Neural progenitor cell (in vitro differentiated cells): ENCODE results near the gene EPPIN. TPM values are rescaled to one million over a fixed set of nuclear protein-coding genes. Genes with fewer than 3 reads are reported as not detected.

Experiments used
- DNase-seq: peaks from one replicate; pipeline ENCODE4 v3.0.0-alpha.2; 2016; ENCODE audit warnings: low spot score
- H2AFZ ChIP-seq: fragments of 200-600 bp; sonication (generic); replicated peaks from 2 replicates; pipeline ENCODE4 v1.6.1; 2016; ENCODE audit warnings: antibody characterized with exemption
- H3F3A ChIP-seq: fragments of 200-600 bp; sonication (generic); 2 replicates; pipeline ENCODE4 v1.6.1; 2016; ENCODE audit warnings: antibody characterized with exemption, low read depth
- H3K27ac ChIP-seq: fragments of 200-600 bp; sonication (generic); 2 replicates; pipeline ENCODE4 v1.5.1; 2016; ENCODE audit warnings: mild to moderate bottlenecking
- H3K27me3 ChIP-seq: fragments of 200-600 bp; sonication (generic); 2 replicates; pipeline ENCODE4 v1.6.1; 2016; ENCODE audit warnings: mild to moderate bottlenecking, moderate library complexity
- H3K36me3 ChIP-seq: fragments of 200-600 bp; sonication (generic); 2 replicates; pipeline ENCODE4 v1.5.1; 2016
- H3K4me1 ChIP-seq: fragments of 200-600 bp; sonication (generic); 2 replicates; pipeline ENCODE4 v1.6.1; 2016; ENCODE audit warnings: mixed run types
- H3K4me2 ChIP-seq: fragments of 200-600 bp; sonication (generic); 2 replicates; pipeline ENCODE4 v1.6.1; 2016
- H3K4me3 ChIP-seq: fragments of 200-600 bp; sonication (generic); 2 replicates; pipeline ENCODE4 v1.5.1; 2016
- H3K79me2 ChIP-seq: fragments of 200-600 bp; sonication (generic); 2 replicates; pipeline ENCODE4 v1.6.1; 2016; ENCODE audit warnings: low read depth
- H3K9ac ChIP-seq: fragments of 200-600 bp; sonication (generic); 2 replicates; pipeline ENCODE4 v1.6.1; 2016
- H3K9me3 ChIP-seq: fragments of 200-600 bp; sonication (generic); 2 replicates; pipeline ENCODE4 v1.5.1; 2016; ENCODE audit warnings: low read depth
- H4K20me1 ChIP-seq: fragments of 200-600 bp; sonication (generic); 2 replicates; pipeline ENCODE4 v1.6.1; 2016; ENCODE audit warnings: low read depth
- H3K27ac Mint-ChIP-seq: 3 replicates; pipeline ENCODE4 v1.8.0; 2021; ENCODE audit warnings: mixed read lengths
- H3K27me3 Mint-ChIP-seq: 2 replicates; pipeline ENCODE4 v1.8.0; 2022; ENCODE audit warnings: low read depth, mild to moderate bottlenecking, inconsistent platforms, moderate library complexity, mixed read lengths; ENCODE audit not compliant: insufficient read depth
- H3K36me3 Mint-ChIP-seq: 3 replicates; pipeline ENCODE4 v1.8.0; 2021; ENCODE audit warnings: mixed read lengths
- H3K4me1 Mint-ChIP-seq: 3 replicates; pipeline ENCODE4 v1.8.0; 2021; ENCODE audit warnings: mixed read lengths
- H3K4me3 Mint-ChIP-seq: 3 replicates; pipeline ENCODE4 v1.8.0; 2021; ENCODE audit warnings: mild to moderate bottlenecking, moderate library complexity, mixed read lengths
- H3K9me3 Mint-ChIP-seq: 3 replicates; pipeline ENCODE4 v1.8.0; 2020; ENCODE audit warnings: mixed read lengths
- EZH2 ChIP-seq: fragments of 200-600 bp; sonication (generic); IDR thresholded peaks from 2 replicates; pipeline ENCODE4 v1.6.1; 2017; ENCODE audit warnings: antibody characterized with exemption, mild to moderate bottlenecking, moderate library complexity
- EZH2phosphoT487 ChIP-seq: fragments of 200-600 bp; sonication (generic); IDR thresholded peaks from 2 replicates; pipeline ENCODE4 v1.6.1; 2017; ENCODE audit warnings: antibody characterized with exemption
- total RNA-seq: library from RNA; depleted of rRNA; stranded (reverse); fragments of >200 nt; gene quantifications from 2 replicates; pipeline ENCODE4 v1.2.3, GENCODE V29; 2015; ENCODE audit warnings: low replicate concordance
- TF ChIP-seq, protein P1 (sequence below): fragments of 200-600 bp; sonication (generic); IDR thresholded peaks from 2 replicates; pipeline ENCODE4 v1.5.1; 2017; ENCODE audit warnings: antibody characterized with exemption, mild to moderate bottlenecking

Gene EPPIN
- total RNA-seq, 1 donor from 2014 or later = not detected

GRCh38 chr20:45515147-45515913 lies 31.9 kb downstream of the EPPIN start, which contains the start of gene SPINT3:
SPINT3 (minus strand) TSS chr20:45515622; CDS start chr20:45515608, 14 bp downstream.
- no peaks in the 10 kb centered on the region for H3K4me1 Mint-ChIP-seq

GRCh38 chr20:45510242-45510862 lies 36.8 kb downstream of the EPPIN start:
- no peaks in the 10 kb centered on the region for H3K4me1 ChIP-seq
- no peaks in the 10 kb centered on the region for H3K79me2 ChIP-seq
- H4K20me1 ChIP-seq = no peaks in the 10 kb centered on the region
- DNase-seq = no peak
- H3K9ac ChIP-seq = no peak overlapping the region
- no peaks in the 10 kb centered on the region for H3F3A ChIP-seq
- no peak overlapping the region for H3K4me2 ChIP-seq
- H3K27ac Mint-ChIP-seq = no peak overlapping the region
- H3K4me3 ChIP-seq = no peak overlapping the region
- no peaks in the 10 kb centered on the region for H3K4me1 Mint-ChIP-seq
- H3K9me3 ChIP-seq = no peaks in the 10 kb centered on the region
- H3K36me3 ChIP-seq = no peaks in the 10 kb centered on the region
- H3K27ac ChIP-seq = no peak overlapping the region
- H3K27me3 ChIP-seq = no peaks in the 10 kb centered on the region
- H2AFZ ChIP-seq = no peak overlapping the region
- H3K36me3 Mint-ChIP-seq = no peaks in the 10 kb centered on the region
- H3K4me3 Mint-ChIP-seq = no peak overlapping the region
- TF ChIP-seq EZH2phosphoT487 = no peak
- TF ChIP-seq, protein P1, sequence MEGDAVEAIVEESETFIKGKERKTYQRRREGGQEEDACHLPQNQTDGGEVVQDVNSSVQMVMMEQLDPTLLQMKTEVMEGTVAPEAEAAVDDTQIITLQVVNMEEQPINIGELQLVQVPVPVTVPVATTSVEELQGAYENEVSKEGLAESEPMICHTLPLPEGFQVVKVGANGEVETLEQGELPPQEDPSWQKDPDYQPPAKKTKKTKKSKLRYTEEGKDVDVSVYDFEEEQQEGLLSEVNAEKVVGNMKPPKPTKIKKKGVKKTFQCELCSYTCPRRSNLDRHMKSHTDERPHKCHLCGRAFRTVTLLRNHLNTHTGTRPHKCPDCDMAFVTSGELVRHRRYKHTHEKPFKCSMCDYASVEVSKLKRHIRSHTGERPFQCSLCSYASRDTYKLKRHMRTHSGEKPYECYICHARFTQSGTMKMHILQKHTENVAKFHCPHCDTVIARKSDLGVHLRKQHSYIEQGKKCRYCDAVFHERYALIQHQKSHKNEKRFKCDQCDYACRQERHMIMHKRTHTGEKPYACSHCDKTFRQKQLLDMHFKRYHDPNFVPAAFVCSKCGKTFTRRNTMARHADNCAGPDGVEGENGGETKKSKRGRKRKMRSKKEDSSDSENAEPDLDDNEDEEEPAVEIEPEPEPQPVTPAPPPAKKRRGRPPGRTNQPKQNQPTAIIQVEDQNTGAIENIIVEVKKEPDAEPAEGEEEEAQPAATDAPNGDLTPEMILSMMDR = no peak
- no peak for TF ChIP-seq EZH2
- peaks cover 8% of the 10 kb centered on the region for H3K27me3 Mint-ChIP-seq
- no peaks in the 10 kb centered on the region for H3K9me3 Mint-ChIP-seq

More at GRCh38 chr20:45515147-45515913, 31.9 kb downstream of the EPPIN start, which contains the start of gene SPINT3:
- Histone ChIP-seq H3K27ac (no peak within 1 kb of the TSS), H3K9me3 (no peaks in the 10 kb centered on the region), H3K27me3 (no peaks in the 10 kb centered on the region), H4K20me1 (no peaks in the 10 kb centered on the region), H3K9ac (no peak within 1 kb of the TSS), H3K4me2 (no peak within 1 kb of the TSS), H3K36me3 (no peaks in the 10 kb centered on the region), H3F3A (no peaks in the 10 kb centered on the region), H3K4me1 (no peaks in the 10 kb centered on the region), H3K4me3 (no peak within 1 kb of the TSS), H3K79me2 (no peaks in the 10 kb centered on the region), H2AFZ (no peak within 1 kb of the TSS)
- DNase-seq = no peak
- Mint-ChIP-seq H3K27me3 (peaks cover 7% of the 10 kb centered on the region), H3K36me3 (no peaks in the 10 kb centered on the region), H3K4me3 (no peak within 1 kb of the TSS), H3K27ac (no peak within 1 kb of the TSS), H3K9me3 (no peaks in the 10 kb centered on the region)
- TF ChIP-seq EZH2 = no peak
- TF ChIP-seq EZH2phosphoT487 = no peak
- TF ChIP-seq, protein P1 = no peak

GRCh38 chr20:45509091-45509490 lies 38.1 kb downstream of the EPPIN start:
- H4K20me1 ChIP-seq = no peaks in the 10 kb centered on the region
- H2AFZ ChIP-seq = no peak overlapping the region
- no peaks in the 10 kb centered on the region for H3F3A ChIP-seq
- Mint-ChIP-seq H3K4me1 (no peaks in the 10 kb centered on the region), H3K27me3 (peaks cover 8% of the 10 kb centered on the region), H3K9me3 (no peaks in the 10 kb centered on the region), H3K27ac (no peak overlapping the region), H3K36me3 (no peaks in the 10 kb centered on the region), H3K4me3 (no peak overlapping the region)
- H3K4me1 ChIP-seq = no peaks in the 10 kb centered on the region
- H3K27ac ChIP-seq = no peak overlapping the region
- H3K27me3 ChIP-seq = no peaks in the 10 kb centered on the region
- H3K79me2 ChIP-seq = no peaks in the 10 kb centered on the region
- H3K9me3 ChIP-seq = no peaks in the 10 kb centered on the region
- no peaks in the 10 kb centered on the region for H3K36me3 ChIP-seq
- H3K9ac ChIP-seq = no peak overlapping the region
- H3K4me3 ChIP-seq = no peak overlapping the region
- H3K4me2 ChIP-seq = no peak overlapping the region
- DNase-seq = no peak
- TF ChIP-seq EZH2 (no peak), EZH2phosphoT487 (no peak)
- TF ChIP-seq, protein P1 = no peak
